ENCODE measurements around the gene ELN.

Gene ELN

GRCh38 chr7:74083117-74083876 is 55.3 kb downstream of the ELN start, which contains the start of gene LIMK1:
Gene LIMK1, plus strand, starts transcription at chr7:74083804. Its CDS starts 187 bp downstream, at chr7:74083991.
- no peak for TF ChIP-seq CTCF (IDR thresholded peaks at IDR 0.05; ENCODE audit: control extremely low read depth, extremely low read depth, low read depth, missing control alignments)
- CTCF ChIA-PET, result interaction anchor here (0.8 to 6.3 kb wide), 4 partner anchors 11 to 318 kb away, joined by 3 to 32 read pairs (median 5); no protein-coding TSS in a partner anchor
- DNase-seq (ENCODE audit: extremely low spot score), result peak; percentile 98
- POLR2A ChIA-PET, result interaction anchor here (0.6 to 0.7 kb wide), 4 partner anchors 46 to 523 kb away, joined by 3 to 4 read pairs (median 3); no protein-coding TSS in a partner anchor

- no peak for DNase-seq (ENCODE audit: extremely low spot score)
- POLR2A ChIA-PET, result interaction anchor here (0.6 kb wide), 1 partner anchor 45 kb away, joined by 4 read pairs; no protein-coding TSS in a partner anchor
- no peak for TF ChIP-seq CTCF (IDR thresholded peaks at IDR 0.05; ENCODE audit: control extremely low read depth, extremely low read depth, low read depth, missing control alignments)
- CTCF ChIA-PET, result interaction anchor here (0.8 to 6.3 kb wide), 5 partner anchors 10 to 317 kb away, joined by 3 to 32 read pairs (median 4); no protein-coding TSS in a partner anchor
These were observed 56.2 kb downstream of the ELN start for GRCh38 chr7:74083928-74084721.

- ChIA-PET CTCF (interaction anchor here (1.3 to 6.3 kb wide), 4 partner anchors 12 to 316 kb away, joined by 3 to 32 read pairs (median 4); no protein-coding TSS in a partner anchor), POLR2A (no interaction called here)
- DNase-seq (ENCODE audit: extremely low spot score), result no peak
- no peak for TF ChIP-seq CTCF (IDR thresholded peaks at IDR 0.05; ENCODE audit: control extremely low read depth, extremely low read depth, low read depth, missing control alignments)
These were observed 57.0 kb downstream of the ELN start for GRCh38 chr7:74084722-74085578.

- no peak for TF ChIP-seq CTCF (IDR thresholded peaks at IDR 0.05; ENCODE audit: control extremely low read depth, extremely low read depth, low read depth, missing control alignments)
- POLR2A ChIA-PET, result interaction anchor here (0.6 kb wide), 1 partner anchor 52 kb away, joined by 3 read pairs; no protein-coding TSS in a partner anchor
- CTCF ChIA-PET, result interaction anchor here (0.7 kb wide), 1 partner anchor 12 kb away, joined by 3 read pairs; no protein-coding TSS in a partner anchor
- DNase-seq (ENCODE audit: extremely low spot score), result no peak
These were observed 59.9 kb downstream of the ELN start for GRCh38 chr7:74087791-74088453.

- DNase-seq (ENCODE audit: extremely low spot score), result peak; percentile 68
- TF ChIP-seq CTCF (IDR thresholded peaks at IDR 0.05; ENCODE audit: control extremely low read depth, extremely low read depth, low read depth, missing control alignments), result no peak
- ChIA-PET POLR2A (interaction anchor here (0.5 to 1.3 kb wide), 2 partner anchors 9 to 290 kb away, joined by 4 to 5 read pairs; no protein-coding TSS in a partner anchor), CTCF (interaction anchor here (1.3 kb wide), 1 partner anchor 19 kb away, joined by 3 read pairs; no protein-coding TSS in a partner anchor)
These were observed 64.5 kb downstream of the ELN start for GRCh38 chr7:74092321-74092963.
